ENCODE measurements around the gene DENND5B.

GRCh38 chr12:31494455-31494854 is 96.5 kb downstream of the DENND5B start:
- TF ChIP-seq POLR2AphosphoS5 (IDR thresholded peaks at IDR 0.05) (no peak), CTCF (IDR thresholded peaks at IDR 0.05) (no peak)
